Neural progenitor cell (in vitro differentiated cells): ENCODE results near the gene FBXO27. TPM values are rescaled to one million over a fixed set of nuclear protein-coding genes. Genes with fewer than 3 reads are reported as not detected.
"Not testable (repeated sequence)": the region's sequence is repeated elsewhere in the genome, so short reads cannot be mapped to it uniquely, and the experiment has no call there.

ENCODE experiments used
- DNase-seq: peaks from one replicate; pipeline ENCODE4 v3.0.0-alpha.2; 2016; ENCODE audit warnings: low spot score
- H2AFZ ChIP-seq: fragments of 200-600 bp; sonication (generic); replicated peaks from 2 replicates; pipeline ENCODE4 v1.6.1; 2016; ENCODE audit warnings: antibody characterized with exemption
- H3F3A ChIP-seq: fragments of 200-600 bp; sonication (generic); 2 replicates; pipeline ENCODE4 v1.6.1; 2016; ENCODE audit warnings: antibody characterized with exemption, low read depth
- H3K27ac ChIP-seq: fragments of 200-600 bp; sonication (generic); 2 replicates; pipeline ENCODE4 v1.5.1; 2016; ENCODE audit warnings: mild to moderate bottlenecking
- H3K27me3 ChIP-seq: fragments of 200-600 bp; sonication (generic); 2 replicates; pipeline ENCODE4 v1.6.1; 2016; ENCODE audit warnings: mild to moderate bottlenecking, moderate library complexity
- H3K36me3 ChIP-seq: fragments of 200-600 bp; sonication (generic); 2 replicates; pipeline ENCODE4 v1.5.1; 2016
- H3K4me1 ChIP-seq: fragments of 200-600 bp; sonication (generic); 2 replicates; pipeline ENCODE4 v1.6.1; 2016; ENCODE audit warnings: mixed run types
- H3K4me2 ChIP-seq: fragments of 200-600 bp; sonication (generic); 2 replicates; pipeline ENCODE4 v1.6.1; 2016
- H3K4me3 ChIP-seq: fragments of 200-600 bp; sonication (generic); 2 replicates; pipeline ENCODE4 v1.5.1; 2016
- H3K79me2 ChIP-seq: fragments of 200-600 bp; sonication (generic); 2 replicates; pipeline ENCODE4 v1.6.1; 2016; ENCODE audit warnings: low read depth
- H3K9ac ChIP-seq: fragments of 200-600 bp; sonication (generic); 2 replicates; pipeline ENCODE4 v1.6.1; 2016
- H3K9me3 ChIP-seq: fragments of 200-600 bp; sonication (generic); 2 replicates; pipeline ENCODE4 v1.5.1; 2016; ENCODE audit warnings: low read depth
- H4K20me1 ChIP-seq: fragments of 200-600 bp; sonication (generic); 2 replicates; pipeline ENCODE4 v1.6.1; 2016; ENCODE audit warnings: low read depth
- H3K27ac Mint-ChIP-seq: 3 replicates; pipeline ENCODE4 v1.8.0; 2021; ENCODE audit warnings: mixed read lengths
- H3K27me3 Mint-ChIP-seq: 2 replicates; pipeline ENCODE4 v1.8.0; 2022; ENCODE audit warnings: low read depth, mild to moderate bottlenecking, inconsistent platforms, moderate library complexity, mixed read lengths; ENCODE audit not compliant: insufficient read depth
- H3K36me3 Mint-ChIP-seq: 3 replicates; pipeline ENCODE4 v1.8.0; 2021; ENCODE audit warnings: mixed read lengths
- H3K4me1 Mint-ChIP-seq: 3 replicates; pipeline ENCODE4 v1.8.0; 2021; ENCODE audit warnings: mixed read lengths
- H3K4me3 Mint-ChIP-seq: 3 replicates; pipeline ENCODE4 v1.8.0; 2021; ENCODE audit warnings: mild to moderate bottlenecking, moderate library complexity, mixed read lengths
- H3K9me3 Mint-ChIP-seq: 3 replicates; pipeline ENCODE4 v1.8.0; 2020; ENCODE audit warnings: mixed read lengths
- CTCF ChIP-seq: fragments of 200-600 bp; sonication (generic); IDR thresholded peaks from 2 replicates; pipeline ENCODE4 v1.5.1; 2017; ENCODE audit warnings: antibody characterized with exemption, mild to moderate bottlenecking
- EZH2 ChIP-seq: fragments of 200-600 bp; sonication (generic); IDR thresholded peaks from 2 replicates; pipeline ENCODE4 v1.6.1; 2017; ENCODE audit warnings: antibody characterized with exemption, mild to moderate bottlenecking, moderate library complexity
- EZH2phosphoT487 ChIP-seq: fragments of 200-600 bp; sonication (generic); IDR thresholded peaks from 2 replicates; pipeline ENCODE4 v1.6.1; 2017; ENCODE audit warnings: antibody characterized with exemption
- total RNA-seq: library from RNA; depleted of rRNA; stranded (reverse); fragments of >200 nt; gene quantifications from 2 replicates; pipeline ENCODE4 v1.2.3, GENCODE V29; 2015; ENCODE audit warnings: low replicate concordance

Gene FBXO27
- total RNA-seq, 1 donor from 2014 or later: 3.1 TPM

- Histone ChIP-seq H3K27me3 (no peaks in the 10 kb centered on the region), H4K20me1 (no peaks in the 10 kb centered on the region), H3K4me3 (no peak overlapping the region), H3K4me1 (no peaks in the 10 kb centered on the region), H3F3A (no peaks in the 10 kb centered on the region), H3K27ac (no peak overlapping the region), H3K79me2 (no peaks in the 10 kb centered on the region), H3K9me3 (no peaks in the 10 kb centered on the region), H3K4me2 (no peak overlapping the region), H3K9ac (no peak overlapping the region), H2AFZ (no peak overlapping the region), H3K36me3 (no peaks in the 10 kb centered on the region)
- no peak for DNase-seq
- Mint-ChIP-seq H3K27ac (no peak overlapping the region), H3K4me3 (no peak overlapping the region), H3K36me3 (no peaks in the 10 kb centered on the region), H3K27me3 (peaks cover 2% of the 10 kb centered on the region), H3K9me3 (no peaks in the 10 kb centered on the region), H3K4me1 (peaks cover 8% of the 10 kb centered on the region)
- TF ChIP-seq CTCF (no peak), EZH2phosphoT487 (no peak), EZH2 (no peak)
Observed at GRCh38 chr19:39003796-39004195, 28.6 kb downstream of the FBXO27 start.

GRCh38 chr19:39003188-39003587 is 29.2 kb downstream of the FBXO27 start:
- Histone ChIP-seq H4K20me1 (no peaks in the 10 kb centered on the region), H3K4me1 (no peaks in the 10 kb centered on the region), H3K27ac (no peak overlapping the region), H2AFZ (no peak overlapping the region), H3K9me3 (no peaks in the 10 kb centered on the region), H3K4me2 (no peak overlapping the region), H3K36me3 (no peaks in the 10 kb centered on the region), H3K27me3 (no peaks in the 10 kb centered on the region), H3F3A (no peaks in the 10 kb centered on the region), H3K4me3 (no peak overlapping the region), H3K79me2 (no peaks in the 10 kb centered on the region), H3K9ac (no peak overlapping the region)
- no peaks in the 10 kb centered on the region for H3K36me3 Mint-ChIP-seq
- no peak for DNase-seq
- TF ChIP-seq CTCF (no peak), EZH2phosphoT487 (no peak), EZH2 (no peak)
- H3K27me3 Mint-ChIP-seq: no peaks in the 10 kb centered on the region
- no peak overlapping the region for H3K4me3 Mint-ChIP-seq
- H3K9me3 Mint-ChIP-seq: no peaks in the 10 kb centered on the region
- peaks cover 8% of the 10 kb centered on the region for H3K4me1 Mint-ChIP-seq
- no peak overlapping the region for H3K27ac Mint-ChIP-seq

- Histone ChIP-seq H2AFZ (no peak overlapping the region), H3K4me3 (no peak overlapping the region), H3K4me1 (no peaks in the 10 kb centered on the region), H3K9me3 (no peaks in the 10 kb centered on the region), H4K20me1 (no peaks in the 10 kb centered on the region), H3F3A (no peaks in the 10 kb centered on the region), H3K27me3 (no peaks in the 10 kb centered on the region), H3K27ac (no peak overlapping the region), H3K9ac (no peak overlapping the region), H3K4me2 (no peak overlapping the region), H3K79me2 (no peaks in the 10 kb centered on the region), H3K36me3 (no peaks in the 10 kb centered on the region)
- peaks cover 7% of the 10 kb centered on the region for H3K4me1 Mint-ChIP-seq
- H3K36me3 Mint-ChIP-seq: no peaks in the 10 kb centered on the region
- H3K9me3 Mint-ChIP-seq: no peaks in the 10 kb centered on the region
- no peak overlapping the region for H3K27ac Mint-ChIP-seq
- no peak overlapping the region for H3K4me3 Mint-ChIP-seq
- peaks cover 3% of the 10 kb centered on the region for H3K27me3 Mint-ChIP-seq
- TF ChIP-seq CTCF: no peak
- no peak for TF ChIP-seq EZH2phosphoT487
- TF ChIP-seq EZH2: no peak
- DNase-seq: no peak
Observed at GRCh38 chr19:39001041-39001440, 31.3 kb downstream of the FBXO27 start.

GRCh38 chr19:38997576-38997975 is 34.8 kb downstream of the FBXO27 start:
- not testable (repeated sequence) for H3K4me2 ChIP-seq, H3K4me3 Mint-ChIP-seq, H4K20me1 ChIP-seq, H3K9me3 ChIP-seq, H3K36me3 Mint-ChIP-seq, H3K9ac ChIP-seq, H3K27ac Mint-ChIP-seq, H3K4me1 ChIP-seq, H3K4me3 ChIP-seq, H3K27me3 ChIP-seq, DNase-seq, H3K27me3 Mint-ChIP-seq, H3F3A ChIP-seq, H3K36me3 ChIP-seq, H3K79me2 ChIP-seq, H3K4me1 Mint-ChIP-seq, H3K9me3 Mint-ChIP-seq, H2AFZ ChIP-seq, H3K27ac ChIP-seq
